ENCODE results near the gene CREM.

The CREM gene

GRCh38 chr10:35231646-35232045 is 105.0 kb downstream of the CREM start:
- no peak for DNase-seq (ENCODE audit: low read depth in 1 of 2, low spot score in 1 of 2)
- no peak overlapping the region for H3K27ac ChIP-seq (replicated peaks)
- H3K4me3 ChIP-seq (replicated peaks; ENCODE audit: insufficient read depth, low read length): no peak overlapping the region
- TF ChIP-seq GABPA (IDR thresholded peaks at IDR 0.05; ENCODE audit: low read depth): no peak
- no peak for TF ChIP-seq SPI1 (IDR thresholded peaks at IDR 0.05; ENCODE audit: borderline replicate concordance, low read depth)
- no peak for TF ChIP-seq POLR2AphosphoS5 (IDR thresholded peaks at IDR 0.05; ENCODE audit: low read depth)
- TF ChIP-seq REST (IDR thresholded peaks at IDR 0.05; ENCODE audit: insufficient replicate concordance, low read depth): no peak
- no peak for TF ChIP-seq CTCF (IDR thresholded peaks at IDR 0.05; ENCODE audit: insufficient read depth, low read length)
- H3K27me3 ChIP-seq (ENCODE audit: insufficient read depth, poor library complexity, severe bottlenecking): no peaks in the 10 kb centered on the region

- TF ChIP-seq GABPA (IDR thresholded peaks at IDR 0.05; ENCODE audit: low read depth): no peak
- TF ChIP-seq SPI1 (IDR thresholded peaks at IDR 0.05; ENCODE audit: borderline replicate concordance, low read depth): no peak
- no peak for TF ChIP-seq POLR2AphosphoS5 (IDR thresholded peaks at IDR 0.05; ENCODE audit: low read depth)
- TF ChIP-seq CTCF (IDR thresholded peaks at IDR 0.05; ENCODE audit: insufficient read depth, low read length): no peak
- no peak for TF ChIP-seq REST (IDR thresholded peaks at IDR 0.05; ENCODE audit: insufficient replicate concordance, low read depth)
- Histone ChIP-seq H3K27me3 (ENCODE audit: insufficient read depth, poor library complexity, severe bottlenecking) (no peaks in the 10 kb centered on the region), H3K27ac (replicated peaks) (no peak overlapping the region), H3K4me3 (replicated peaks; ENCODE audit: insufficient read depth, low read length) (no peak overlapping the region)
- no peak for DNase-seq (ENCODE audit: low read depth in 1 of 2, low spot score in 1 of 2)
These were observed 105.9 kb downstream of the CREM start for GRCh38 chr10:35232527-35232926.

GRCh38 chr10:35234073-35234472 is 107.4 kb downstream of the CREM start:
- DNase-seq (ENCODE audit: low read depth in 1 of 2, low spot score in 1 of 2): no peak

More at GRCh38 chr10:35234073-35234472, 107.4 kb downstream of the CREM start:
- H3K27ac ChIP-seq (replicated peaks): no peak overlapping the region
- no peaks in the 10 kb centered on the region for H3K27me3 ChIP-seq (ENCODE audit: insufficient read depth, poor library complexity, severe bottlenecking)
- TF ChIP-seq REST (IDR thresholded peaks at IDR 0.05; ENCODE audit: insufficient replicate concordance, low read depth) (no peak), CTCF (IDR thresholded peaks at IDR 0.05; ENCODE audit: insufficient read depth, low read length) (no peak), POLR2AphosphoS5 (IDR thresholded peaks at IDR 0.05; ENCODE audit: low read depth) (no peak), SPI1 (IDR thresholded peaks at IDR 0.05; ENCODE audit: borderline replicate concordance, low read depth) (no peak), GABPA (IDR thresholded peaks at IDR 0.05; ENCODE audit: low read depth) (no peak)
- H3K4me3 ChIP-seq (replicated peaks; ENCODE audit: insufficient read depth, low read length): no peak overlapping the region
